PC-3 (cell line): ENCODE measurements around the gene MED13L. TPM values are rescaled to one million over a fixed set of nuclear protein-coding genes. Genes with fewer than 3 reads are reported as not detected.

ENCODE experiments used
- ATAC-seq: fragments of 200-7000 bp; cut with Tn5 transposase; 2 replicates; pipeline ENCODE4 v1.9.1; 2020; ENCODE audit warnings: mild to moderate bottlenecking, moderate library complexity
- BruUV-seq: library from RNA; stranded (reverse); fragments of 400-500 nt; replicated peaks from 2 replicates; lab custom pipeline; 2021; lab: Mats Ljungman, UMichigan
- CTCF ChIA-PET: fragments of 300-600 bp; sonication (Branson Sonifier 250); formaldehyde crosslinking; loops from one replicate; lab custom pipeline; 2022; ENCODE audit warnings: antibody characterized with exemption; lab: Charles Lee
- POLR2A ChIA-PET: fragments of 300-600 bp; sonication (Branson Sonifier 250); formaldehyde crosslinking; loops from one replicate; lab custom pipeline; 2022; ENCODE audit warnings: antibody characterized with exemption; ENCODE audit not compliant: unreplicated experiment; lab: Charles Lee
- DNase-seq: peaks from one replicate; pipeline ENCODE4 v3.0.0-alpha.2; 2015
- H2AFZ ChIP-seq: fragments of 300-600 bp; sonication (generic); 2 replicates; pipeline ENCODE4 v1.6.0; 2016; ENCODE audit warnings: antibody characterized with exemption, low read length
- H3F3A ChIP-seq: fragments of 300-600 bp; sonication (generic); one replicate; pipeline ENCODE4 v1.6.0; 2017; ENCODE audit warnings: antibody characterized with exemption, low read length, control low read depth, mild to moderate bottlenecking; ENCODE audit not compliant: unreplicated experiment
- H3K27ac ChIP-seq: fragments of 300-600 bp; sonication (generic); 2 replicates; pipeline ENCODE4 v1.5.1; 2016; ENCODE audit warnings: mild to moderate bottlenecking, low read length
- H3K27me3 ChIP-seq: fragments of 300-600 bp; sonication (generic); 2 replicates; pipeline ENCODE4 v1.6.1; 2016; ENCODE audit warnings: low read length, mixed read lengths
- H3K36me3 ChIP-seq: fragments of 300-600 bp; sonication (generic); 2 replicates; pipeline ENCODE4 v1.6.1; 2016; ENCODE audit warnings: low read depth, mixed run types, low read length, mixed read lengths
- H3K4me1 ChIP-seq: fragments of 300-600 bp; sonication (generic); 2 replicates; pipeline ENCODE4 v1.5.1; 2016; ENCODE audit warnings: low read length; ENCODE audit not compliant: insufficient read depth
- H3K4me2 ChIP-seq: fragments of 300-600 bp; sonication (generic); 2 replicates; pipeline ENCODE4 v1.6.0; 2016; ENCODE audit warnings: low read length
- H3K4me3 ChIP-seq: fragments of 300-600 bp; sonication (generic); 2 replicates; pipeline ENCODE4 v1.5.1; 2016; ENCODE audit warnings: mild to moderate bottlenecking, low read length, mixed read lengths
- H3K79me2 ChIP-seq: fragments of 300-600 bp; sonication (generic); 2 replicates; pipeline ENCODE4 v1.6.1; 2017; ENCODE audit warnings: low read length, mixed read lengths
- H3K9ac ChIP-seq: fragments of 300-600 bp; sonication (generic); 2 replicates; pipeline ENCODE4 v1.6.0; 2016; ENCODE audit warnings: mild to moderate bottlenecking, low read length
- H3K9me2 ChIP-seq: fragments of 300-600 bp; sonication (generic); replicated peaks from 2 replicates; pipeline ENCODE4 v1.6.1; 2016; ENCODE audit warnings: mixed run types, low read length, mixed read lengths
- H3K9me3 ChIP-seq: fragments of 300-600 bp; sonication (generic); 2 replicates; pipeline ENCODE4 v1.6.1; 2016; ENCODE audit warnings: low read length, mixed read lengths
- H4K20me1 ChIP-seq: fragments of 300-600 bp; sonication (generic); 2 replicates; pipeline ENCODE4 v1.6.1; 2016; ENCODE audit warnings: low read length, mixed read lengths
- CTCF ChIP-seq: fragments of 300-600 bp; sonication (generic); conservative IDR thresholded peaks from 2 replicates; pipeline ENCODE4 v1.5.1; 2017; ENCODE audit warnings: antibody characterized with exemption, low read depth, mild to moderate bottlenecking, low read length
- EZH2 ChIP-seq: fragments of 300-600 bp; sonication (generic); IDR thresholded peaks from one replicate; pipeline ENCODE4 v1.6.1; 2017; ENCODE audit warnings: antibody characterized with exemption, mild to moderate bottlenecking, low read length; ENCODE audit not compliant: unreplicated experiment
- EZH2phosphoT487 ChIP-seq: fragments of 300-600 bp; sonication (generic); IDR thresholded peaks from 2 replicates; pipeline ENCODE4 v1.6.1; 2018; ENCODE audit warnings: mild to moderate bottlenecking, antibody characterized with exemption, low read length, borderline replicate concordance
- intact Hi-C: fragments of 100-400 bp; cut with micrococcal nuclease; formaldehyde crosslinking; loops from 2 replicates; pipeline ENCODE4 v1.9.0; 2023
- total RNA-seq: library from RNA; depleted of rRNA; stranded (reverse); fragments of >200 nt; gene quantifications from 2 replicates; pipeline ENCODE4 v1.2.3, GENCODE V29; 2014

The MED13L gene
- total RNA-seq, 1 experiment from 2014 or later: 61.2 TPM

GRCh38 chr12:116297224-116297834 is 19.8 kb upstream of the MED13L start:
- Histone ChIP-seq H3K27ac (no peak overlapping the region), H3K4me1 (peaks cover 7% of the 10 kb centered on the region), H3K79me2 (no peaks in the 10 kb centered on the region), H3K9me3 (no peaks in the 10 kb centered on the region), H3F3A (no peaks in the 10 kb centered on the region), H3K4me3 (no peak overlapping the region), H3K9ac (no peak overlapping the region), H2AFZ (no peak overlapping the region), H4K20me1 (no peaks in the 10 kb centered on the region), H3K27me3 (no peaks in the 10 kb centered on the region), H3K36me3 (no peaks in the 10 kb centered on the region), H3K9me2 (0 out of 2 replicates have a peak, but pooled peaks cover 4% of the 10 kb centered on the region), H3K4me2 (no peak overlapping the region)
- ATAC-seq (no peak), DNase-seq (no peak)
- BruUV-seq: no TSS peak
- intact Hi-C loops: no loop called here
- TF ChIP-seq EZH2 (no peak), CTCF (no peak), EZH2phosphoT487 (no peak)
- CTCF ChIA-PET: no interaction called here
- POLR2A ChIA-PET: no interaction called here

GRCh38 chr12:116295327-116296263 is 18.1 kb upstream of the MED13L start:
- H2AFZ ChIP-seq: no peak overlapping the region
- peaks cover 7% of the 10 kb centered on the region for H3K4me1 ChIP-seq
- H3K79me2 ChIP-seq: no peaks in the 10 kb centered on the region
- intact Hi-C loops: no loop called here
- no peak for TF ChIP-seq EZH2
- TF ChIP-seq EZH2phosphoT487: no peak
- no peak for TF ChIP-seq CTCF
- no peak overlapping the region for H3K4me3 ChIP-seq
- POLR2A ChIA-PET: interaction anchor here (0.6 kb wide), 1 partner anchor 152 kb away, joined by 10 read pairs; no protein-coding TSS in a partner anchor
- no TSS peak for BruUV-seq
- no peaks in the 10 kb centered on the region for H3K27me3 ChIP-seq
- no peak overlapping the region for H3K9ac ChIP-seq
- H3K27ac ChIP-seq: no peak overlapping the region
- H3K9me2 ChIP-seq: 0 out of 2 replicates have a peak, but pooled peaks cover 4% of the 10 kb centered on the region
- CTCF ChIA-PET: no interaction called here
- no peaks in the 10 kb centered on the region for H3F3A ChIP-seq
- H3K4me2 ChIP-seq: no peak overlapping the region
- DNase-seq (no peak), ATAC-seq (no peak)
- H3K9me3 ChIP-seq: no peaks in the 10 kb centered on the region
- H3K36me3 ChIP-seq: no peaks in the 10 kb centered on the region
- H4K20me1 ChIP-seq: no peaks in the 10 kb centered on the region
